GM12872 (cell line): ENCODE data around the gene CHMP4A.

ENCODE experiments used
- TF ChIP-seq, protein P1 (sequence below): IDR thresholded peaks from 3 replicates; pipeline ENCODE4 v1.5.1; 2011; ENCODE audit warnings: low read depth, mild to moderate bottlenecking, low read length, moderate library complexity; ENCODE audit not compliant: insufficient read depth

Gene CHMP4A

DNA sequence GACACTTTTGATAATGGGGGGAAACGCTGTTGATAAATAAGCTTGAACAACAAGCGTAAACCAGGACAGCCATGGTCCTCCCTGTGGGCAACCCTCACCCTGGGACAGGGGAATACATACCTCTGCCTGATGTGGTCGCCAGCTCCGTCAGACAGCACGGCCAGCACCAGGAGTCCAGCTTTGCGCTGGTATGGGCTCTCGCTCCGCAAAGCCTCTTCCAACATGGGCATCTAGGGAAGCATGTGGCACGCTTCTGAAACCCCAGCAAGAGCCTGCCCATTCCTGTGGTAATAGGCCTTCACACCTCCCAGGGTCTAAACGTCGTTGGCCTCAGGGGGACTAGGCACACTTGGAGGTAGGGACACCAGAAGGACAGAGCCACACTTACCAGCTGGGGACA is 27.5 kb downstream of the CHMP4A start:
- TF ChIP-seq, protein P1, sequence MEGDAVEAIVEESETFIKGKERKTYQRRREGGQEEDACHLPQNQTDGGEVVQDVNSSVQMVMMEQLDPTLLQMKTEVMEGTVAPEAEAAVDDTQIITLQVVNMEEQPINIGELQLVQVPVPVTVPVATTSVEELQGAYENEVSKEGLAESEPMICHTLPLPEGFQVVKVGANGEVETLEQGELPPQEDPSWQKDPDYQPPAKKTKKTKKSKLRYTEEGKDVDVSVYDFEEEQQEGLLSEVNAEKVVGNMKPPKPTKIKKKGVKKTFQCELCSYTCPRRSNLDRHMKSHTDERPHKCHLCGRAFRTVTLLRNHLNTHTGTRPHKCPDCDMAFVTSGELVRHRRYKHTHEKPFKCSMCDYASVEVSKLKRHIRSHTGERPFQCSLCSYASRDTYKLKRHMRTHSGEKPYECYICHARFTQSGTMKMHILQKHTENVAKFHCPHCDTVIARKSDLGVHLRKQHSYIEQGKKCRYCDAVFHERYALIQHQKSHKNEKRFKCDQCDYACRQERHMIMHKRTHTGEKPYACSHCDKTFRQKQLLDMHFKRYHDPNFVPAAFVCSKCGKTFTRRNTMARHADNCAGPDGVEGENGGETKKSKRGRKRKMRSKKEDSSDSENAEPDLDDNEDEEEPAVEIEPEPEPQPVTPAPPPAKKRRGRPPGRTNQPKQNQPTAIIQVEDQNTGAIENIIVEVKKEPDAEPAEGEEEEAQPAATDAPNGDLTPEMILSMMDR, result no peak

DNA sequence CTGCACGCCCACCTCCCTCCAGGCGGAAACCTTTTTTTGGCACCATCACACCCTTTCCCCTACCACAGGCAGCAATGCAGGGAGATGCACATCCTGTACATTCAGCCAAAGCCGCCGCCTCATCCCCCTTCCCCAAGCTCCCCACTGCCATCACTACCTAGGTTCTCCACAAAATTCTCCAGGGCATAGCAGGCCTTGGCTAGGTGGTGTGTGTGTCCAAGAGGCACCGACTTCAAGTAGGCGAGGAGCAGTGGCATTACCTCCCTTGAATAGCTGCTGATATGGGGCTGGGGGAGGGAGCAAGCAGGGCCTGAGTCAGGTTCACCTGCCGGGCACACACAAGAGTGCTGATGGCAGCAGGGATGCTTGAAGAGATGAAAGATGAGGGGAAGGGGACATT is 28.3 kb downstream of the CHMP4A start:
- TF ChIP-seq, protein P1, result no peak

DNA sequence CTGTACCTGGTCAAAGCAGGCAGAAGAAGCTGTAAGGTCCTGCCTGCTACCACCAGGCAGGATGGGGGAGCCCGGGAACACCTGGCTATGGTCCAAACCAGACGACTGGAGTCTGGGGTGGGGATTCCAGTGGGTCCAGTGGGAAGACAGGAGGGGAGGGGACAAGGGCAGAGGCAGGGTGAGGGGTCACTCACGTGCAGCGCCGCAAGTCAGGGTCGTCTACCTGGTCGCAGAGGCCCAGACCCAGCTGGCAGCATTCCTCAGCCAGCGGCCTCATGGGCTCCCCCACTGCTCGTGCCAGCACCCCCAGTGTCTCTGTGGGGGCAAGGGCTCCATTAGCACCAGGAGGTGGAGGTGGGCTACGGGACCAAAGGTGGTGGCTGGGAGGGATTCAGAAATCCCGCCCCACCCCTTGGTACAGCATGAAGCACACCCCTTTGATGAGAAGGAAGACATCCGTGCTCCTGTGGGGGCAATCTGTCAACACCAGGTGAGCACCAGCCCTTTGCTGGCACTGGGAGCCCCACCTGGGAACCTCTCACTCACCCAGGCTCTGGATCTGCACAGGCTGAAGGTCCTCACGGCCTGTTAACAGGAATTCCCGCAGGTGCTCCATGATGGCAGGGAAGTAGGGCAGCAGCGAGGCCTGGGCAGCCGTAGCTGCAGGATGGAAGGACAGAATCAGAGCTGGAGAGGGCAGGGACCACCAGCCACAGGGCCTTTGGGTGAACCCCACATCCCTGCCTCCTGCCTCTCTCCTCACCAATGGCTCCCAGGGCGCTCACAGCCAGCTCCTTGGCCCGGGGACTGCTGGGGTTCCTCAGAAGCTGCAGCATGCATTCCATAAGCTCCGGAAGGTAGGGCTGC is 29.0 kb downstream of the CHMP4A start:
- TF ChIP-seq, protein P1, result no peak

DNA sequence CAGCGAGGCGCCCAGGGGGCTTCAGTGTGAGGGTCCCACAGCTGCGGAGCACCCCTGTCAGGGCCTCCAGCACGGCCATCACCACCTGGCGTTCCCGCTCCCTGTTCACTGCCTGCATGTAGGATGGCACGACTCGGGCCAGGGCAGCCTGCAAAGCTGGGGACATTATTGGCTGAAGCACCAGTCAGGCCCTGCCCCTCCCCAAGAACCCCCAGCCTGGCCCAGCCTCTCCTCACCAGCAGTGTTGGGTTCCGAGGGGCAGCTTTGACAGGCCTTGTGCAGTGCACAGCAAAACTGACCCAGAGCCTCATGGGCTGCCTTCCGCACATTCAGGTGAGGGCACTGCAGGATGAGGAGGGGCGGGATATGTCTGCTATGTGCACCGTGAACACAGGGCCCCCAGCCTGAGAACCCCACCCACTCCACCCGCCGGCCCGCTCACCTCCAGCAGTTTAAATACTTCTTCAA is 30.2 kb downstream of the CHMP4A start:
- TF ChIP-seq, protein P1, result no peak

DNA sequence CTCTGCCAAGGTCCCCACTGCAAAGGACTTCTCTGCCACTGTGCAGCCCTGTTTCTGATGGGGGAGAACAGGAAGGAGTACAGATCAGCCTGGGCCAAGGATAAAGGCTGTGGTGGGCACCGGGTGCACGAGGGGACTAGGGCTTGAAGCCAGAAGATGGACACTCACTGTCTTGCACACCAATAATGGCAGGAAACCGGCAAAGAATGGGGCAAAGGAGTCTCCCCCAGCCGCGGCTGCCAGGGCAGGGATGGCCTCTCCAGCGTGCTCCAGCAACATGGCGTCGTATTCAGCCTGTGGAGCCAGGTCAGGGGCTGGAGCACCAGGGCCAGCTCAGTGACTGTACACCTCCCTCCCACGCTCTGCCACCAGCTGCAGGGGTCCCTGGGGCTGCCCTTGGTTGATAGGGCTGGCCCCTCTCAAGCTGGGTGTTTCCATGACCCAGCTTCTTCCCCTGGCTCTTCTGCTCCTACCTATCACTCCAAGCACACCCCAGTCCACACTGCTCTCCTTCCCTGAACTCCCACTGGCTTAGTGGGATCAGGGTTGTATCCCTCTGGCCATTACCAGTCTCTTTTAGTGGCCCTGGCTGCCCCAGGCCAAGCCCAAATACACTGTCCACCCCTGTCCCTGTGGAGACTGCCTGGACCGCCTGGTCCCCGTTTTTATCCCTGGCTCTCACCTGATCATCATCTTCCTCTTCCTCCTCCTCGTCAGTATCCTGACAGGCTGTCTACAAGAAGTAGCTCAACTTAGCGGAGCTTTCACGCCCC is 31.0 kb downstream of the CHMP4A start:
- TF ChIP-seq, protein P1, result no peak

DNA sequence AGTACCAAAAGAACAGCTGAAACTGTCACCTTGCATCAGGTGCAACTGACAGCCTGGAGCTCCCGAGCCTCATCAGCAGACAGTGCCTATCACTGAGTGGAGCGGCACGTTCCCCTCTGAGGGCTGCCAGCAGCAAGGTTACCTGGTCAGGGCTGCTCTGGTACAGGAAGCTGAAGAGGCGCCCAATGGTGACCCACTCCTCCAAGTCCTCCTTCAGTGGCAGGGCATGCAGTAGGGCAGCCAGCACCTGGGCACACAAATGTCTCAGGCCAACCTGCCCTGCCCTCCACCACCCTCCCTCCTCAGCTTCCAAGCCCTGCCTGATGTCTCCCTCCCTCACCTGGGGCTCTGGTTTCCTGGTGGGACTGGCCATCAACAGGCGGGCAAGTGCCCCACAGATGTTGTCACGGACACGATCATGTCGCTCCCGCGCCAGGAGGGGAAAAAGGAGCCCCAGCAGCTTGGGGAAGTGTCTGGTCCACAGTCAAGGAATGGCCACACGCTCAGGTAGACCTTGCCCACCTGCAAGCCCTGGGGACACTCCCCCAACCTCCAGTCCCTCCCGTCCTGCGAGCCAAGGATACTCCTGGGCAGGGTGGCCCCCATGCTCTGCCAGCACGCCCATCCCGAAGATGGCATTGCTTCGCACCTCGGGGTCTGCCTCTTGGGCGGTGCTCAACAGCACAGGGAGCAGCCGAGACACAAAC is 31.8 kb downstream of the CHMP4A start:
- TF ChIP-seq, protein P1, result no peak
